ENCODE data around the gene SNCAIP. TPM values are rescaled to one million over a fixed set of nuclear protein-coding genes. Genes with fewer than 3 reads are reported as not detected.
A peak's percentile ranks its signal among the peaks of the same experiment; 100 is the strongest.
"Not testable (repeated sequence)": the region's sequence is repeated elsewhere in the genome, so short reads cannot be mapped to it uniquely, and the experiment has no call there.

The SNCAIP gene
- polyA plus RNA-seq, 1 experiment = 1.5 TPM

DNA sequence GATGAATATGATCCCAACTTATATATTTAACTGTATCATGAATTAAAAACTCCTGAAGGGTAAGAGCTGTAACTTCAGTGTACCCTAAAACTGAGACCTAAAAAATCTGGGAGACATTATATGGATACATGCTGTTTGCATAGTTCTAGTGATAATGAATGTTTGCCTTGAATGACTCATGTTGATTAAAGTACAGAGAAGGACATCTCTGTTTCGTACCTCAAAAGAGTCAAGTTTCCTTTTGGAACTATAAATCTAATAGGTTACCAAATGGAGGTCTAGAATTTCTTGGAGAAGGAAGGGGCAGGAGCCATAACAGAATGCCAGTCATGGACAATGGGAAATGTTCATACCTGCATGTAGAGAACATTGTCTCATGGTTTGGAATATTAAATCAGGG lies 168.1 kb downstream of the SNCAIP start:
- no peaks in the 10 kb centered on the region for H3K27me3 ChIP-seq (ENCODE audit: control insufficient read depth, insufficient read depth, low read length)
- H3K36me3 ChIP-seq (ENCODE audit: control insufficient read depth, insufficient read depth, low read length) = no peaks in the 10 kb centered on the region
- no peak for DNase-seq (ENCODE audit: low read depth)
- TF ChIP-seq, protein P1, sequence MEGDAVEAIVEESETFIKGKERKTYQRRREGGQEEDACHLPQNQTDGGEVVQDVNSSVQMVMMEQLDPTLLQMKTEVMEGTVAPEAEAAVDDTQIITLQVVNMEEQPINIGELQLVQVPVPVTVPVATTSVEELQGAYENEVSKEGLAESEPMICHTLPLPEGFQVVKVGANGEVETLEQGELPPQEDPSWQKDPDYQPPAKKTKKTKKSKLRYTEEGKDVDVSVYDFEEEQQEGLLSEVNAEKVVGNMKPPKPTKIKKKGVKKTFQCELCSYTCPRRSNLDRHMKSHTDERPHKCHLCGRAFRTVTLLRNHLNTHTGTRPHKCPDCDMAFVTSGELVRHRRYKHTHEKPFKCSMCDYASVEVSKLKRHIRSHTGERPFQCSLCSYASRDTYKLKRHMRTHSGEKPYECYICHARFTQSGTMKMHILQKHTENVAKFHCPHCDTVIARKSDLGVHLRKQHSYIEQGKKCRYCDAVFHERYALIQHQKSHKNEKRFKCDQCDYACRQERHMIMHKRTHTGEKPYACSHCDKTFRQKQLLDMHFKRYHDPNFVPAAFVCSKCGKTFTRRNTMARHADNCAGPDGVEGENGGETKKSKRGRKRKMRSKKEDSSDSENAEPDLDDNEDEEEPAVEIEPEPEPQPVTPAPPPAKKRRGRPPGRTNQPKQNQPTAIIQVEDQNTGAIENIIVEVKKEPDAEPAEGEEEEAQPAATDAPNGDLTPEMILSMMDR (IDR thresholded peaks at IDR 0.05; ENCODE audit: insufficient read depth, low read depth, low read length) = no peak
- no peak overlapping the region for H3K4me3 ChIP-seq (ENCODE audit: low read depth, low read length)
- ChIA-PET CTCF (interaction anchor here (1.0 kb wide), 1 partner anchor 16 kb away, joined by 3 read pairs; no protein-coding TSS in a partner anchor), POLR2A (no interaction called here)

DNA sequence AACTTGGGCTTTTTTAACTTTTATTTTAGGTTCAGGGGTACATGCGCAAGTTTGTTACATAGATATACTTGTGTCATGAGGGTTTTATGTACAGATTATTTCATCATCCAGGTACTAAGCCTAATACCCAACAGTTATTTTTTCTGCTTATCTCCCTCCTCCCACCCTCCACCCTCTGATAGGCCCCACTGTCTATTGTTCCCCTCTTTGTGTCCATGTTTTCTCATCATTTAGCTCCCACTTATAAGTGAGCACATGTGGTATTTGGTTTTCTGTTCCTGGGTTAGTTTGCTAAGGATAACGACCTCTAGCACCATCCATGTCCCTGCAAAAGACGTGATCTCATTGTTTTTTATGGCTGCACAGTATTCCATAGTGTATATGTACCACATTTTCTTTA lies 172.1 kb downstream of the SNCAIP start:
- POLR2A ChIA-PET = no interaction called here
- TF ChIP-seq, protein P1 (IDR thresholded peaks at IDR 0.05; ENCODE audit: insufficient read depth, low read depth, low read length) = no peak
- Histone ChIP-seq H3K4me3 (ENCODE audit: low read depth, low read length) (no peak overlapping the region), H3K27me3 (ENCODE audit: control insufficient read depth, insufficient read depth, low read length) (no peaks in the 10 kb centered on the region), H3K36me3 (ENCODE audit: control insufficient read depth, insufficient read depth, low read length) (no peaks in the 10 kb centered on the region)
- CTCF ChIA-PET = no interaction called here
- DNase-seq (ENCODE audit: low read depth) = no peak

DNA sequence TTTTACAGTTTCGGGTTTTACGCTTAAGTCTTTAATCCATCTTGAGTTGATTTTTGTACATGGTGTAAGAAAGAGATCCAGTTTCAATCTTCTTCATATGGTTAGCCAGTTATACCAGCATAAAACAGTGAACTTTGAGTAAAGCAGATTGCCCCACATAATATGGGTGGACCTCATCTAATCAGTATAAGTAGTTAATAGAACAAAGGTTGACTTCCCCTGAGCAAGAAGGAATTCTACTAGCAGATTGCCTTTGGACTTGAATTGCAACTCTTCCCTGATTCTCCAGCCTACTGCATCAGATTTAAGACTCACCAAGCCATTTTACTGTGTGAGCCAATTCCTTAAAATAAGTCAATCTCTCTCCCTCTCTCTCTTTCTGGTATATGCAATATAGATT lies 173.2 kb downstream of the SNCAIP start:
- DNase-seq (ENCODE audit: low read depth) = no peak
- TF ChIP-seq, protein P1 (IDR thresholded peaks at IDR 0.05; ENCODE audit: insufficient read depth, low read depth, low read length) = no peak
- ChIA-PET POLR2A (no interaction called here), CTCF (no interaction called here)
- no peaks in the 10 kb centered on the region for H3K36me3 ChIP-seq (ENCODE audit: control insufficient read depth, insufficient read depth, low read length)
- H3K27me3 ChIP-seq (ENCODE audit: control insufficient read depth, insufficient read depth, low read length) = no peaks in the 10 kb centered on the region
- no peak overlapping the region for H3K4me3 ChIP-seq (ENCODE audit: low read depth, low read length)

DNA sequence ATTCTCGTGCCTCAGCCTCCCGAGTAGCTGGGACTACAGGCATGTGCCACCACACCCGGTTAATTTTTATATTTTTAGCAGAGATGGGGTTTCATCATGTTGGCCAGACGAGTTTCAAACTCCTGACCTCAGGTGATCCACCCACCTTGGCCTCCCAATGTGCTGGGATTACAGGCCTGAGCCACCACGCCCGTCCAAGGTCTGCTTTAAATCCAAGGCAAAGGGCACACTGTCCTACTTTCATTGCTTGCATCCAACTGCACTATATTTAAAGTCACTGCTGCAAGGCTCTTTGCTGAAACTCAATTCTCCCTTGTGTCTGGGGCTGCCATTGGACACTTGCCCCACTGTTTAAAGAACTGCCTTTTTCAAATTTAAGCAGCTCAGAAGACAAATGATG lies 174.6 kb downstream of the SNCAIP start:
- DNase-seq (ENCODE audit: low read depth); H3K36me3 ChIP-seq (ENCODE audit: control insufficient read depth, insufficient read depth, low read length); CTCF ChIA-PET; H3K4me3 ChIP-seq (ENCODE audit: low read depth, low read length); POLR2A ChIA-PET; H3K27me3 ChIP-seq (ENCODE audit: control insufficient read depth, insufficient read depth, low read length): not testable (repeated sequence)

DNA sequence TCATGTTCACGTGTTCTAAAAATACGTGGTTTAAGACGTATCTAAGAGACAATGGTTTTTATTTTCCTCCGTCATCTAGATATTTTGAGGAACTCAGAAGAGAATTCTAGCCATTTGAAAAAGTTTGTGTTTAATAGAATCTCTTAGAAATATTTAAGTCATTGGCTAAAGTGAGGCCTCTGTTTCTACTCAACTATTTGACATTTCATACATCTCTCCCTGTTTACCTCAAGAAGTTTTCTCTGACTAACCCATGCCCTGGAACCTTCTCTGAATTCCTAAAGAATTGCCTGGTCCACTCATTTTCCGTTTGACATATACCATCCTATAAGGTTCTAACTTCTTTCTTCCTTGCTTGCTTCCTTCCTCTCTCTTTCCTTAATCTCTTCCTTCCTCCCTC lies 178.7 kb downstream of the SNCAIP start:
- DNase-seq (ENCODE audit: low read depth) = no peak
- Histone ChIP-seq H3K36me3 (ENCODE audit: control insufficient read depth, insufficient read depth, low read length) (no peaks in the 10 kb centered on the region), H3K27me3 (ENCODE audit: control insufficient read depth, insufficient read depth, low read length) (no peaks in the 10 kb centered on the region), H3K4me3 (ENCODE audit: low read depth, low read length) (no peak overlapping the region)
- ChIA-PET POLR2A (no interaction called here), CTCF (no interaction called here)
- TF ChIP-seq, protein P1 (IDR thresholded peaks at IDR 0.05; ENCODE audit: insufficient read depth, low read depth, low read length) = no peak

DNA sequence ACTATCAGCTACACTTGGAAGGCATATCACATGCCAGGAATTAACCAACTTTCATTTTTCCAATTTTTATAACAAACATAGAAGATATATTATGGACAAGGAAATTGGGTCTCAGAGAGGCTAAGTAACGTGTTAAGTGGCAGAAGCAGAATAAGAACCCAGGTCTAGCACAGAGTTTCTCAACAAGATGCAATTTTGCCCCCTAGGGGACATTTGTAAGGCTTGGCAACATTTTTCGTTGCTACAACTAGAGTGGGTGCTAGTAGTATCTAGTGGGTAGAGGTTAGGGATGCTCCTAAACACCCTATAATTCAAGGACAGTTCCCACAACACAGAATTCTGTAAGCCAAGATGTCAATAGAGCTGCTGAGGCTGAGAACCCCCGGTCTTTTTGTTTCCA lies 180.6 kb downstream of the SNCAIP start:
- ChIA-PET CTCF (interaction anchor here (1.1 to 4.4 kb wide), 3 partner anchors 30 to 300 kb away, joined by 3 to 27 read pairs (median 4); no protein-coding TSS in a partner anchor), POLR2A (no interaction called here)
- Histone ChIP-seq H3K4me3 (ENCODE audit: low read depth, low read length) (no peak overlapping the region), H3K36me3 (ENCODE audit: control insufficient read depth, insufficient read depth, low read length) (no peaks in the 10 kb centered on the region), H3K27me3 (ENCODE audit: control insufficient read depth, insufficient read depth, low read length) (no peaks in the 10 kb centered on the region)
- TF ChIP-seq, protein P1 (IDR thresholded peaks at IDR 0.05; ENCODE audit: insufficient read depth, low read depth, low read length) = peak; percentile 31; the same call in 1 of the 2 replicates
- DNase-seq (ENCODE audit: low read depth) = no peak

Measured in BJ (cell line).